IMR-90 (cell line): Measurements from ENCODE around the gene USP25. TPM values are rescaled to one million over a fixed set of nuclear protein-coding genes. Genes with fewer than 3 reads are reported as not detected.
A peak's percentile ranks its signal among the peaks of the same experiment; 100 is the strongest.

ENCODE experiments used
- ATAC-seq: fragments of 200-7000 bp; cut with Tn5 transposase; 2 replicates; pipeline ENCODE4 v1.9.1; 2020; ENCODE audit warnings: low read depth, mild to moderate bottlenecking, moderate library complexity
- BruUV-seq: library from RNA; stranded (reverse); fragments of 400-500 nt; replicated peaks from 2 replicates; lab custom pipeline; 2021; lab: Mats Ljungman, UMichigan
- CTCF ChIA-PET: fragments of 300-600 bp; formaldehyde crosslinking; extraction: SDS; loops from one replicate; lab custom pipeline; 2021; ENCODE audit warnings: antibody characterized with exemption; lab: Yijun Ruan, JAX
- POLR2A ChIA-PET: fragments of 300-600 bp; sonication (Branson Sonifier 250); formaldehyde crosslinking; loops from one replicate; lab custom pipeline; 2022; ENCODE audit warnings: antibody characterized with exemption; ENCODE audit not compliant: unreplicated experiment; lab: Charles Lee
- DNase-seq: peaks from one replicate; pipeline ENCODE4 v3.0.0; 2013
- H2AFZ ChIP-seq: replicated peaks from 2 replicates; pipeline ENCODE3; 2013; ENCODE audit warnings: low read length, mild to moderate bottlenecking; ENCODE audit not compliant: poor library complexity
- H2AK5ac ChIP-seq: 2 replicates; pipeline ENCODE4 v1.6.1; 2013; ENCODE audit warnings: low read depth, low read length, inconsistent platforms
- H2AK9ac ChIP-seq: replicated peaks from 2 replicates; pipeline ENCODE3; 2013; ENCODE audit warnings: mild to moderate bottlenecking, low read depth, low read length, moderate library complexity; ENCODE audit not compliant: poor library complexity
- H2BK120ac ChIP-seq: 2 replicates; pipeline ENCODE4 v1.6.1; 2013; ENCODE audit warnings: low read depth, low read length, inconsistent platforms
- H2BK15ac ChIP-seq: 3 replicates; pipeline ENCODE4 v1.6.1; 2013; ENCODE audit warnings: low read depth, low read length, inconsistent platforms
- H2BK20ac ChIP-seq: 2 replicates; pipeline ENCODE4 v1.6.1; 2013; ENCODE audit warnings: low read depth, mild to moderate bottlenecking, inconsistent platforms, low read length, moderate library complexity
- H2BK5ac ChIP-seq: 2 replicates; pipeline ENCODE4 v1.6.1; 2013; ENCODE audit warnings: mild to moderate bottlenecking, low read depth, low read length, inconsistent platforms; ENCODE audit not compliant: poor library complexity, severe bottlenecking
- H3K14ac ChIP-seq: replicated peaks from 2 replicates; pipeline ENCODE4 v1.6.1; 2013; ENCODE audit warnings: low read depth, low read length, inconsistent platforms
- H3K18ac ChIP-seq: 2 replicates; pipeline ENCODE4 v1.6.1; 2013; ENCODE audit warnings: low read depth, low read length, control low read depth
- H3K23ac ChIP-seq: 2 replicates; pipeline ENCODE4 v1.6.1; 2013; ENCODE audit warnings: low read depth, low read length, inconsistent platforms
- H3K27ac ChIP-seq: 2 replicates; pipeline ENCODE4 v1.5.1; 2013; ENCODE audit warnings: mild to moderate bottlenecking, control low read depth, low read length; ENCODE audit not compliant: insufficient read depth
- H3K27me3 ChIP-seq: 2 replicates; pipeline ENCODE4 v1.6.1; 2013; ENCODE audit warnings: low read length; ENCODE audit not compliant: control insufficient read depth, insufficient read depth
- H3K36me3 ChIP-seq: 2 replicates; pipeline ENCODE4 v1.6.1; 2013; ENCODE audit warnings: low read length, mixed read lengths; ENCODE audit not compliant: control insufficient read depth, insufficient read depth
- H3K4ac ChIP-seq: 2 replicates; pipeline ENCODE4 v1.6.1; 2013; ENCODE audit warnings: low read depth, low read length, inconsistent platforms
- H3K4me1 ChIP-seq: 2 replicates; pipeline ENCODE4 v1.6.1; 2013; ENCODE audit warnings: low read length, mixed read lengths; ENCODE audit not compliant: control insufficient read depth, insufficient read depth
- H3K4me2 ChIP-seq: 2 replicates; pipeline ENCODE4 v1.6.1; 2013; ENCODE audit warnings: low read depth, mild to moderate bottlenecking, control low read depth, low read length, moderate library complexity
- H3K4me3 ChIP-seq: 2 replicates; pipeline ENCODE4 v1.5.1; 2013; ENCODE audit warnings: low read depth, mild to moderate bottlenecking, control low read depth, low read length, moderate library complexity; ENCODE audit not compliant: insufficient read depth
- H3K56ac ChIP-seq: 2 replicates; pipeline ENCODE4 v1.6.1; 2013; ENCODE audit warnings: low read length, inconsistent platforms; ENCODE audit not compliant: insufficient read depth; ENCODE audit errors: extremely low read depth
- H3K79me1 ChIP-seq, 2 experiments: 2 replicates each; pipeline ENCODE4 v1.6.1; 2013; ENCODE audit warnings: low read length in 2 of 2, inconsistent platforms in 1 of 2, low read depth in 1 of 2
- H3K9ac ChIP-seq: 2 replicates; pipeline ENCODE4 v1.6.1; 2013; ENCODE audit warnings: low read depth, low read length, control low read depth
- H3K9me1 ChIP-seq: 2 replicates; pipeline ENCODE4 v1.6.1; 2013; ENCODE audit warnings: low read length, inconsistent platforms; ENCODE audit not compliant: insufficient read depth
- H3K9me3 ChIP-seq: 2 replicates; pipeline ENCODE4 v1.6.1; 2013; ENCODE audit warnings: low read length; ENCODE audit not compliant: control insufficient read depth, insufficient read depth
- H4K20me1 ChIP-seq: 2 replicates; pipeline ENCODE4 v1.6.1; 2013; ENCODE audit warnings: low read length, inconsistent platforms; ENCODE audit not compliant: insufficient read depth
- H4K5ac ChIP-seq: 2 replicates; pipeline ENCODE4 v1.6.1; 2013; ENCODE audit warnings: mild to moderate bottlenecking, low read depth, low read length, control low read depth
- H4K8ac ChIP-seq, 2 experiments: 2 replicates each; pipeline ENCODE4 v1.6.1; 2013; ENCODE audit warnings: low read depth in 2 of 2, low read length in 2 of 2, control low read depth in 1 of 2, inconsistent platforms in 1 of 2
- H4K91ac ChIP-seq: 2 replicates; pipeline ENCODE4 v1.6.1; 2013; ENCODE audit warnings: low read depth, low read length, inconsistent platforms; ENCODE audit not compliant: insufficient read depth
- BHLHE40 ChIP-seq: fragments of 150-350 bp; IDR thresholded peaks from 2 replicates; pipeline ENCODE4 v1.6.1; 2016; ENCODE audit warnings: mild to moderate bottlenecking, low read depth, low read length
- CEBPB ChIP-seq: IDR thresholded peaks from 2 replicates; pipeline ENCODE4 v1.6.1; 2012; ENCODE audit warnings: low read depth, low read length, improper control_type of control experiment
- CTCF ChIP-seq: conservative IDR thresholded peaks from 2 replicates; pipeline ENCODE4 v1.5.1; 2012; ENCODE audit warnings: mild to moderate bottlenecking, low read depth, low read length, improper control_type of control experiment
- MAFK ChIP-seq: IDR thresholded peaks from 2 replicates; pipeline ENCODE4 v1.6.1; 2012; ENCODE audit warnings: low read depth, low read length, improper control_type of control experiment
- RCOR1 ChIP-seq: IDR thresholded peaks from 2 replicates; pipeline ENCODE4 v1.6.1; 2012; ENCODE audit warnings: mild to moderate bottlenecking, low read length, improper control_type of control experiment; ENCODE audit not compliant: insufficient replicate concordance
- WGBS, 2 experiments: methylation state at CpG; one replicate each; pipeline versions ENCODE4 v1.1.5 to v1.1.7; 2013; ENCODE audit warnings: missing lambda C conversion rate in 2 of 2; ENCODE audit not compliant: insufficient read length in 1 of 2; ENCODE audit errors: extremely low coverage in 2 of 2; 5-methylcytosine and 5-hydroxymethylcytosine counted together
- dilution Hi-C: fragments of 300-500 bp; cut with HindIII; formaldehyde crosslinking; loops from one replicate; pipeline ENCODE4 v1.14.3; 2018; ENCODE audit warnings: low sequenced_read_pairs; ENCODE audit not compliant: unreplicated experiment
- in situ Hi-C: fragments of 300-500 bp; cut with MboI; formaldehyde crosslinking; loops from 3 replicates; pipeline ENCODE4 v1.14.3; 2019; ENCODE audit warnings: low sequenced_read_pairs, inconsistent platforms, mixed read lengths
- intact Hi-C: fragments of 100-400 bp; cut with micrococcal nuclease; formaldehyde crosslinking; loops from 2 replicates; pipeline ENCODE4 v1.10.0; 2022
- polyA plus RNA-seq, 3 experiments: library from polyadenylated mRNA; depleted of rRNA; stranded (reverse); fragments of >200 nt; gene quantifications; 2 replicates each; pipeline ENCODE4 v1.2.3, GENCODE V29; 2012; ENCODE audit warnings: low replicate concordance in 1 of 3
- total RNA-seq: library from RNA; depleted of rRNA; stranded (reverse); fragments of >200 nt; gene quantifications from 2 replicates; pipeline ENCODE4 v1.2.3, GENCODE V29; 2012

Gene USP25
- total and polyA plus RNA-seq, 2 of the 4 experiments (the other 2 are of a cell fraction): 9.3 to 23.3 TPM

- H3K27me3 ChIP-seq: no peaks in the 10 kb centered on the region
- H2BK20ac ChIP-seq: no peak overlapping the region
- H4K91ac ChIP-seq: no peak overlapping the region
- DNase-seq (no peak), ATAC-seq (no peak)
- no peaks in the 10 kb centered on the region for H3K9me3 ChIP-seq
- H3K9ac ChIP-seq: no peak overlapping the region
- H3K23ac ChIP-seq: no peak overlapping the region
- peaks cover 4 to 7% of the 10 kb centered on the region in 2 experiments; a peak in 2 of 4 replicates for H3K79me1 ChIP-seq
- no peak overlapping the region for H3K27ac ChIP-seq
- no peaks in the 10 kb centered on the region for H3K4me1 ChIP-seq
- no CpG with 5 or more reads among the region's 3 CpGs for WGBS, 2 experiments
- no peaks in the 10 kb centered on the region for H3K36me3 ChIP-seq
- in situ Hi-C loops (no loop called here), dilution Hi-C loops (no loop called here), intact Hi-C loops (no loop called here)
- H3K4ac ChIP-seq: no peak overlapping the region
- no peak overlapping the region for H4K5ac ChIP-seq
- peak overlapping the region; percentile 31; the same call in 1 of the 2 replicates for H3K4me2 ChIP-seq
- no peak overlapping the region for H4K8ac ChIP-seq
- H4K20me1 ChIP-seq: peaks cover 2% of the 10 kb centered on the region; the same call in 1 of the 2 replicates
- no peak overlapping the region for H3K18ac ChIP-seq
- H2AK9ac ChIP-seq: no peak overlapping the region
- no peak overlapping the region for H2AK5ac ChIP-seq
- no peak overlapping the region for H3K56ac ChIP-seq
- no peaks in the 10 kb centered on the region for H3K9me1 ChIP-seq
- no peak overlapping the region for H3K14ac ChIP-seq
- H2BK5ac ChIP-seq: no peak overlapping the region
- ChIA-PET CTCF (no interaction called here), POLR2A (no interaction called here)
- BruUV-seq: no TSS peak
- no peak overlapping the region for H2BK120ac ChIP-seq
- no peak for TF ChIP-seq BHLHE40
- no peak for TF ChIP-seq CTCF
- no peak for TF ChIP-seq CEBPB
- TF ChIP-seq RCOR1: no peak
- TF ChIP-seq MAFK: no peak
- H3K4me3 ChIP-seq: no peak overlapping the region
- H2AFZ ChIP-seq: no peak overlapping the region
- no peak overlapping the region for H2BK15ac ChIP-seq
These were observed 68.0 kb downstream of the USP25 start for GRCh38 chr21:15797577-15798363.
